IPS-20b (cell line): ENCODE measurements around the gene YTHDC2.

ENCODE experiments used
- H3K27ac ChIP-seq: one replicate; pipeline ENCODE4 v1.5.1; 2013; ENCODE audit warnings: low read length
- H3K27me3 ChIP-seq: 2 replicates; pipeline ENCODE4 v1.6.1; 2013; ENCODE audit warnings: mild to moderate bottlenecking, low read length, inconsistent platforms; ENCODE audit not compliant: insufficient read depth
- H3K36me3 ChIP-seq: 2 replicates; pipeline ENCODE4 v1.6.1; 2013; ENCODE audit warnings: low read depth, mild to moderate bottlenecking, inconsistent platforms, low read length, moderate library complexity; ENCODE audit not compliant: insufficient read depth
- H3K4me1 ChIP-seq: 2 replicates; pipeline ENCODE4 v1.6.1; 2013; ENCODE audit warnings: mild to moderate bottlenecking, control low read depth, inconsistent platforms, low read length, moderate library complexity; ENCODE audit not compliant: insufficient read depth
- H3K4me3 ChIP-seq: 2 replicates; pipeline ENCODE4 v1.5.1; 2013; ENCODE audit warnings: mild to moderate bottlenecking, low read length, inconsistent platforms
- H3K9ac ChIP-seq: 2 replicates; pipeline ENCODE4 v1.6.1; 2013; ENCODE audit warnings: low read depth, mild to moderate bottlenecking, inconsistent platforms, low read length, moderate library complexity
- H3K9me3 ChIP-seq: 2 replicates; pipeline ENCODE4 v1.6.1; 2013; ENCODE audit warnings: mild to moderate bottlenecking, low read depth, low read length, inconsistent platforms; ENCODE audit not compliant: insufficient read depth

The YTHDC2 gene

DNA sequence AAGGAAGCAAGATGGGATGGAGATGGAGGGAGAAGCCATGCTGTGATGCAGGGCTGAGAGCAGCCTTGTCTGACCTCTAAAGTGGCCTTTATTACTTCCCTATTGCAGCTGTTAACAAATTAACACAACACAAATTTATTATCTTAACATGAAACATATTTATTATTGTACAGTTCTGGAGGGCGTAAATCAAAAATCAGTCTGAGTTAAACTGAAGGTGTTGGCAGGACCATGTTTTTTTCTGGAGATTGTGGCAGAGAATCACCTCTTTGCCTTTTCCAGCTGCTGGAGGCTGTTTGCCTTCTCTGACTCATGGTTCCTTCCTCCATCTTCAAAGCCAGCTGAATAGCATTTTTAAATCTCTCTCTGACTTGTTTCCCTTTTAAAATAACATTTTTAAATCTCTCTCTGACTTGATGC lies 18.1 kb upstream of the YTHDC2 start:
- Histone ChIP-seq H3K4me3 (no peak overlapping the region), H3K4me1 (no peaks in the 10 kb centered on the region), H3K36me3 (no peaks in the 10 kb centered on the region), H3K9me3 (peaks cover 12% of the 10 kb centered on the region), H3K27me3 (no peaks in the 10 kb centered on the region), H3K9ac (no peak overlapping the region), H3K27ac (no peak overlapping the region)

DNA sequence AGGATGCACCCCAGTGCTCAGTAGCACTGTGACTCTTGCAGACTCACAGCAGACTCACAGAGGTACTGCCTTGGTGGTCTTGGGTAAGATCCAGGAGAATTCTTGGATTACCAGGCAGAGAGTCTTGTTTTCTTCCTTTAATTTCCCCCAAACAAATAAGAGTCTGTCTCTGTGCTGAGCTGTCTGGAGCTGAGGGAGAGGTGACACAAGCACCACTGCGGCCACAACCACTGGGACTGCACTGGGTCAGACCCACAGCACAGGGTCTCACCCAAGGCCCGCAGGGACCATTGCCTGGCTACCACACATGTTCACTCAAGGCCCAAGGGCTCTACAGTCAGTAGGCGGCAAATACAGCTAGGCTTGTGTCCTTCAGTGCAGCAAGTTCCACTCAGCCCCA lies 11.4 kb upstream of the YTHDC2 start:
- Histone ChIP-seq H3K4me3 (no peak overlapping the region), H3K27ac (no peak overlapping the region), H3K9ac (no peak overlapping the region), H3K4me1 (no peaks in the 10 kb centered on the region), H3K27me3 (no peaks in the 10 kb centered on the region), H3K36me3 (no peaks in the 10 kb centered on the region), H3K9me3 (no peaks in the 10 kb centered on the region)

DNA sequence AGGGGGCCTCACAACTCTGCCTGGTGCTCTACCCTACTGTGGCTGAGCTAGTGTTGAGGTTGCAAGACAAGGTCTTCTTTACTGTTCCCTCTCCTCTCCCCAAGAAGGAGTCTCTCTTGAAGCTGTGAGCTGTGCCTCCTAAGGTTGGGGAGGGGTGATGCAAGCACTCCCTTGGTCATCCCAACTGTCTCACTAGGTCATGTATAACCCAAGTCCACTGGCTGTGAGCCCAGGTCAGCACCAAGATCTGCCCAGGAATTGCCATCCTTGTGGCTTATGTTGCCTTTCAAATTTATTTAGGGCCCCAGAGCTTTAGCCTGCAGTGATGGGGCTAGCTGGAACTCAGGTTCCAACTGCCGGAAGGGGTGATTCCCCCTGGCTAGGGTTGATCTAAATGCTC lies 10.3 kb upstream of the YTHDC2 start:
- H3K27me3 ChIP-seq = no peaks in the 10 kb centered on the region; the same call in 1 of the 2 replicates
- no peak overlapping the region for H3K4me3 ChIP-seq
- no peak overlapping the region for H3K9ac ChIP-seq
- no peaks in the 10 kb centered on the region for H3K9me3 ChIP-seq
- no peaks in the 10 kb centered on the region for H3K4me1 ChIP-seq
- H3K36me3 ChIP-seq = no peaks in the 10 kb centered on the region
- no peak overlapping the region for H3K27ac ChIP-seq

DNA sequence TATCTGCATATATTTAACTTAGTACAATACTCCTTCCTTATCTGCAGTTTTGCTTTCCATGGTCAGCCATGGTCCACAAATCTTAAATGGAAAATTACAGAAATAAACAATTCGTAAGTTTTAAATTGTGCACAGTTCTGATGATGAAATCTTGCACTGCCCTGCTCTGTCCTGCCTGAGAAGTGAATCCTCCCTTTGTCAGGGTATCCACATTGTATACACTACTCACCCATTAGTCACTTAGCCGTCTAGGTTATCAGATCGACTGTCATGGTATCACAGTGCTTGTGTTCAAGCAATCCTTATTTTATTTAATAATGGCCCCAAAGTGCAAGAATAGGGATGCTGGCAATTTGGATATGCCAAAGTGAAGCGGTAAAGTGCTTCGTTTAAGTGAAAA lies 8.3 kb upstream of the YTHDC2 start:
- H3K4me3 ChIP-seq = no peak overlapping the region
- no peaks in the 10 kb centered on the region for H3K4me1 ChIP-seq
- no peaks in the 10 kb centered on the region; the same call in 1 of the 2 replicates for H3K27me3 ChIP-seq
- H3K36me3 ChIP-seq = no peaks in the 10 kb centered on the region
- no peak overlapping the region for H3K27ac ChIP-seq
- no peaks in the 10 kb centered on the region for H3K9me3 ChIP-seq
- H3K9ac ChIP-seq = no peak overlapping the region

DNA sequence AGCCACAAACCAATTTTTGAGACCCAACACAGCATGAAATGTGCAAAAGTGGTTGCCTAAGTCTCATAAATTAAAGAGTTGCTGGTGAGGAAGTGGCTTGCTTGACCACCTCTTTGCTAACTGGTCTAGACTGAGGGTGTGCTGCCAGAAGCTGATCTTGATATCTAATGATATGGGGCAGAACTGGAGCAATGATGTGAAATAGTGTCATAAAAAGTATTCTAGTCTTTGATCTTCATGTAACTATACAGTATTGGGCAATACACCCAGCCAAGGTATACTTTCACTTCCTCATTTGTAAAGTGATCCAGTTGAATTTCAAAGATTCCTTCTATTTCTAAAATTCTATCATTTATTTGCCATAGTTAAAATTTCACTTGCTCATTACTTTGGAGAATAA lies 5.9 kb upstream of the YTHDC2 start:
- Histone ChIP-seq H3K4me1 (no peaks in the 10 kb centered on the region), H3K4me3 (no peak overlapping the region), H3K9me3 (no peaks in the 10 kb centered on the region), H3K9ac (no peak overlapping the region), H3K27me3 (no peaks in the 10 kb centered on the region; the same call in 1 of the 2 replicates), H3K36me3 (no peaks in the 10 kb centered on the region), H3K27ac (no peak overlapping the region)

DNA sequence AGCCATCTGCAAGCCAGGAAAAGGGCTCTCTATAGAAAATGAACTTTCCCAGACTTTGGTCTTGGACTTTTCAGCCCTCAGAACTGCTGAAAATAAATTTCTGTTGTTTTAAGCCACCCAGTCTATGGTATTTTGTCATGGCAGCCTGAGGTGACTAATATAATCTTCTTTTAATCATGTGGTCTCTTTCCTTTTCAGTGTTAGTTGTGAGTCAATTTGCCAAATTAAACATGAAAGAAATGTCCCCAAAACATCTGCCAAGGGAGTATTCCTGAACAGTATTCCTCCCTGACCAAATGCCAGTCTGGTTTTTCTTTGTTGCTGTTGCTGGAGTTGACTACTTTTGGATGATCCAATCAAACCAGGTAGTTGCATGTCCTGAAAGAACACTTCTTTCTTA lies 4.7 kb upstream of the YTHDC2 start:
- no peak overlapping the region for H3K9ac ChIP-seq

DNA sequence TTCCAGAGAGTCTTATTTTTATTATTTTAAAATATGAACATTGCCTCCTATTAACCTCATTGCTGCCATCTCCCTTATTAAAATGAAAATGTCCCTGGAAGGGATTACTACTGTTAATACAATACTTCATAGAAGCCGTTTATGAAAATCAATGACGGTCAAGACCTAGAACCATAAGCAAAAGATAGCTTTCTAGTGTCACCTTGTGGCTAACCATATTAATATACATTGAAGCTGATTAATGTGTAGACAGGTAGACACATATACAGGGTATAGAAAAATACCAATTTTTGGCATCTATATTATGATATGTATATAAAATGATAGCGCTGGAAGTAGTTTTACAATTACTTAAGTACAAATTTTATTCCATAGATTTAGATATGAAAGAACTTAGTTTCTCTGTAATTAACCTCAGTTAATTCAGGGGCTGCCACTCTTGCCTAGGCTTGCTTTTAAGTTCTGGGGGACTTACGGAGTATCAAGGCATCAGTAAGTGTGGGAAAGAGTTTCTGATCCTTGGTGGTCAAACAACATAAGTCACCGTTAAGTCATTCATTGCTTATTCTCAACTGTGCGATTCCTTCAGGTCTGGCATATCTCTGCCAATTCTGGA lies 2.5 kb upstream of the YTHDC2 start:
- H3K9ac ChIP-seq = no peak overlapping the region
- H3K4me1 ChIP-seq = peaks cover 4% of the 10 kb centered on the region; the same call in 1 of the 2 replicates
- no peak overlapping the region for H3K4me3 ChIP-seq
- H3K27ac ChIP-seq = no peak overlapping the region
- H3K36me3 ChIP-seq = peaks cover 7% of the 10 kb centered on the region; the same call in 1 of the 2 replicates
- H3K9me3 ChIP-seq = no peaks in the 10 kb centered on the region
- no peaks in the 10 kb centered on the region; the same call in 1 of the 2 replicates for H3K27me3 ChIP-seq

More for the DNA sequence above, 4.7 kb upstream of the YTHDC2 start:
- H3K4me1 ChIP-seq = no peaks in the 10 kb centered on the region
- no peak overlapping the region for H3K4me3 ChIP-seq
- no peaks in the 10 kb centered on the region; the same call in 1 of the 2 replicates for H3K27me3 ChIP-seq
- H3K36me3 ChIP-seq = no peaks in the 10 kb centered on the region
- H3K9me3 ChIP-seq = no peaks in the 10 kb centered on the region
- no peak overlapping the region for H3K27ac ChIP-seq

DNA sequence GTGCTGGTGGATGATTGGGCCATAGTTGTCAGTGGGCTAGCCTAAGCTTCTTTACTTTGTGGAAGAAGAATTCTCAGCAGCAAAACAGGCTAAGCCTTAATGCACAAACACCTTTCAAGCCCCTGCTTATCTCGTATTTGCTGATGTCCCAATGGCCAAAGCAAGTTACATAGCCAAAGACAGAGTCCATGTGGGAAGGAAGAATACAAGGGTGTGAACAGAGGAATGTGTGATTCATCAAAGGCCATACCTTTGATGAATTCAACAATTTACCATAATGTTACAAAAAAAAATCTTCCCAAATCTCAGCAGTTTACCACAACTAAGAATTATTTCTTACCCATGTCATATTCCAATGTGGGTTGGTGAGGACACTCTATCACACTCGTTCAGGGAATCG lies 1.2 kb upstream of the YTHDC2 start:
- H3K4me1 ChIP-seq = peaks cover 4% of the 10 kb centered on the region; the same call in 1 of the 2 replicates
- no peaks in the 10 kb centered on the region for H3K9me3 ChIP-seq
- peaks cover 17% of the 10 kb centered on the region; the same call in 1 of the 2 replicates for H3K36me3 ChIP-seq
- H3K27ac ChIP-seq = no peak overlapping the region
- no peak overlapping the region for H3K4me3 ChIP-seq
- no peak overlapping the region for H3K9ac ChIP-seq
- H3K27me3 ChIP-seq = no peaks in the 10 kb centered on the region; the same call in 1 of the 2 replicates

DNA sequence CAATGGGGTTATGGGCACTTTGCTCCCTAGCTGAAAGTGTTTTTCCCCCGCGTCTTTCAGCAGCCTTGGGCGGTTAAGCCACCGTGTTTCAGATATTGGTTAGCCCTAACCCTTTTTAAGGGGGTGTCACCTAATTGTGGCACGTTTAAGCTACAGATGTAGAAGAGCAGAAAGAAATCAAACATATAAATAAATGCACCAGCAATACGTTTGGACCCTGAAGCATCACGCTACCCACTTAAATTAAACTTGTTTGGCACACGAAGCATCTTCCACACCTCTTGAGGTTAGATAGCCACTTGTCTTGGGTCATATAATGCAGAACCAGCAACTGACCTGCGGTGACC lies 768 bp downstream of the YTHDC2 start:
- Histone ChIP-seq H3K27ac (no peak overlapping the region), H3K9me3 (no peaks in the 10 kb centered on the region), H3K36me3 (peaks cover 29% of the 10 kb centered on the region; the same call in 1 of the 2 replicates), H3K27me3 (no peaks in the 10 kb centered on the region), H3K9ac (peak overlapping the region; percentile 86), H3K4me1 (peaks cover 4% of the 10 kb centered on the region; the same call in 1 of the 2 replicates), H3K4me3 (peak overlapping the region; percentile 88)

DNA sequence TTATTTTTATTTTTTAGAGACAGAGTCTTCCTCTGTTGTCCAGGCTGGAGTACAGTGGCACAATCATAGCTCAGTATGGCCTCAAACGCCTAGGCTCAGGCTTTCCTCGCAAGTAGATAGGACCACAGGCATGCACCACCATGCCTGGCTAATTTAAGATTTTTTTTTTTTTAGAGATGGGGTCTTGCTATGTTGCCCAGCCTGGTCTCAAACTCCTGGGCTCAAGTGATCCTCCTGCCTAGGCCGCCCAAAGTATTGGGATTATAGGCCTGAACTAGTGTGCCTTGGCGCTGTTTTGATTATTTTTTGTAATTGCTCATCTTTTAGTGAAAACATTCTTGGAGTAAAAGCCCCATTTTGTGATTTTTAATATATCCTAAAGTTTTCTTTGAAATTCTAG lies 5.4 kb downstream of the YTHDC2 start:
- Histone ChIP-seq H3K9me3 (no peaks in the 10 kb centered on the region), H3K36me3 (peaks cover 35% of the 10 kb centered on the region; the same call in 1 of the 2 replicates), H3K9ac (no peak overlapping the region), H3K4me3 (no peak overlapping the region), H3K27ac (no peak overlapping the region), H3K27me3 (no peaks in the 10 kb centered on the region), H3K4me1 (peaks cover 8% of the 10 kb centered on the region; the same call in 1 of the 2 replicates)

DNA sequence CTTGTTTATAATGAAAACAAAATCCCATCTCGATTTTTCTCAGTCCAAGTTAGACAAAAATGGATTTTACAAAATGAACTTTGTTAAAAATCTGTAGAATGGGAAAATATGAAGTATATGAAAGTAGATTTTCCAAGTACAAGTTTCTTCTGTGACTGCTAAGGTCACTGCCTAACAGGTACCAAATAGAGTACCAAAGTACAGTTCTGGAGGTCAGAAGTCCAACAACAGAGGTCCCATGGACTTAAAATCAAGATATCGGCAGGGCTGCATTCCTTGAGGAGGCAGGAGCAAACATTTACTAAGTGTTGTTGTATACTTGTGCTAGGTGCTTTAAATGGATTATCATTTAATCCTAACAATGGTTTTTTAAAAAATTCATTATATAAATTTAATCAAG lies 5.9 kb downstream of the YTHDC2 start:
- peaks cover 7% of the 10 kb centered on the region; the same call in 1 of the 2 replicates for H3K4me1 ChIP-seq
- H3K9ac ChIP-seq = no peak overlapping the region
- no peak overlapping the region for H3K27ac ChIP-seq
- H3K9me3 ChIP-seq = no peaks in the 10 kb centered on the region
- no peak overlapping the region for H3K4me3 ChIP-seq
- no peaks in the 10 kb centered on the region for H3K27me3 ChIP-seq
- H3K36me3 ChIP-seq = peaks cover 35% of the 10 kb centered on the region; the same call in 1 of the 2 replicates

DNA sequence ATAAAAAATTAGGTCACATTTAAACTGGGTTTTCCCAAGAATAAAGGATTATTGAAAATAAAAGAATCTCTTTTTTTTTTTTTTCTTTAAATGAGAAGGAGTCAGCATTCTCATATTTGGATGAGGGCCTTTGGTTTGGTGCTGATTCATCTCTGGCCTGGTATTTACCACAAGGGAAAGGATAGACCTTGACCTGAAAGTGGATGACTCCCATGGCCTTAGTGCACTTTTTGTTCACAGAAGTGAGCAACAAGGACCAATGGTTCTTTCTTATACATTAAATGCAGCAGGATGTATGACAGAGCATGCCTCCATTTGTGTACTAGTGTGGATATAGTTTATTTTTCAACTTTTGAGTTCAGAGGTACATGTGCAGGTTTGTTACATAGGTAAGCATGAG lies 6.9 kb downstream of the YTHDC2 start:
- Histone ChIP-seq H3K9me3 (no peaks in the 10 kb centered on the region), H3K36me3 (peaks cover 32% of the 10 kb centered on the region; the same call in 1 of the 2 replicates), H3K4me3 (no peak overlapping the region), H3K4me1 (peaks cover 7% of the 10 kb centered on the region; the same call in 1 of the 2 replicates), H3K27me3 (no peaks in the 10 kb centered on the region), H3K9ac (no peak overlapping the region), H3K27ac (no peak overlapping the region)
